GM21381 (cell line): ENCODE measurements around the gene RAB3C.

Source experiments
- ATAC-seq: cut with Tn5 transposase; IDR thresholded peaks from one replicate; pipeline ENCODE4 v1.9.1; 2021; ENCODE audit warnings: mild to moderate bottlenecking, moderate library complexity; ENCODE audit not compliant: unreplicated experiment

RAB3C gene

DNA sequence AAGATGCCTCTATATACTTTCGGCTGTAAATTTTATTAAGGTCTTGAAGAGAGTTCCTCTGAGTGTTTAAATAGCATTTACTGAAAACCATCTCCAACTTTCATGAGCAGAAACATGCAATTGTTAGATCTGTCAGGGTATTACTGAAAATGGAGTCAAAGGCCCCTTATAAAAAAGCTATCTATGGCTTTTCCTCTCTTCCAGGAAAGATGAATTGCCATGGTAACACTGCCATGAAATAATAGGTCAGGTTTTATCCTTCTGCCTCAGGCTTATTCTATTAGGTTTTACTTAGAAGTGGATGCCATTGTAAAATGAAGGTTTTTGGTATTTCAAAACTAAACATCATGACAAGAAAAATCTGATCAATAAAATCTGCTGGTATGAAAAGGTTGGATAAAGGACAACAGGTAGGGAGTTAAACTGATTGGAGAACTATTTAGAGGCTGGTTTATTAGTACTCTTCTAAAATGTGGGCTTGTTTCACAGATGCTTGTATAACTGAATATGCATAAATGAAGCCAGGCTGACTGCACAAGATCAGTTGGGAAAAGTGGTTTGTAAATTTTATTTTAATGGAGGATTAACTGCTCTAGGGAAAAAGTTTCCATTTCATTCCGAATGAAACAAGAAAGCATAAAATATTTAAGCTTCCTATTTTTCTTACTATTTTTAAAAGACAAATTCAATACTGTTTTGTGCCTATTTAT, 135.5 kb downstream of the RAB3C start:
- no peak for ATAC-seq

DNA sequence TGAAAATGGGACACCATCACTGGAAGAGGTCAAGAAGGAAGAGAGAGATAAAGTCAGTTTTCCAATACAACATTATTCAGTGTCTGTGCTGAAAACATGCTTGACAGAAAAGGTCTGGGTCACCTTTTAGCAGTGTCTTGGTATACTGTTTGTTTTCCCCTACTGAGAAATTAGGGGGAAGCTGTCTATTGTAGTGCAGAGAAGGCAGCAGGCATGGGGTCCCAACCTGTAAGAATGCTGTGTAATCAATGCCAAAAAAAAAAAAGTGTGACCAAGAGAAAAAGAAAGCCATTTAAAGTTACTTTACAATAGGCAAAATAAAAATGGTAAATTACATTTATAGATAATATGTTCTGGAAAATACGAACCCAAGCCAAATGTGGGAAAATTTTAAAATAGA, 139.3 kb downstream of the RAB3C start:
- ATAC-seq: no peak

DNA sequence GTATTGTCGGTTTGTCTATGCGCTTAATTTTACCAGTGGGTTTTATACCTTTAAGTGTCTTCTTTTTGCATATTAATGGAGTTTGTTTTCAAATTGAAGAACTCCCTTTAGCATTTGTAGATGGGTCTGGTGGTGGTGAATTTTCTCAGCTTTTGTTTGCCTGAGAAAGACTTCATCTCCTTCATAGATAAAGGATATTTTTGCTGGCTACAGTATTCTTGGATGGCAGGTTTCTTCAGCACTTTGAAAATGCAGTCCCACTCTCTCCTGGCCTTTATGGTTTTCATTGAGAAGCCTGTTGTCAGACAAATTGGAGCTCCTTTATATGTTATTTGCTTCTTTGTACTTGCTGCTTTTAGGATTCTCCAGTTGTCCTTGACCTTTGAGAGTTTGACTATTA, 142.1 kb downstream of the RAB3C start:
- ATAC-seq: no peak

DNA sequence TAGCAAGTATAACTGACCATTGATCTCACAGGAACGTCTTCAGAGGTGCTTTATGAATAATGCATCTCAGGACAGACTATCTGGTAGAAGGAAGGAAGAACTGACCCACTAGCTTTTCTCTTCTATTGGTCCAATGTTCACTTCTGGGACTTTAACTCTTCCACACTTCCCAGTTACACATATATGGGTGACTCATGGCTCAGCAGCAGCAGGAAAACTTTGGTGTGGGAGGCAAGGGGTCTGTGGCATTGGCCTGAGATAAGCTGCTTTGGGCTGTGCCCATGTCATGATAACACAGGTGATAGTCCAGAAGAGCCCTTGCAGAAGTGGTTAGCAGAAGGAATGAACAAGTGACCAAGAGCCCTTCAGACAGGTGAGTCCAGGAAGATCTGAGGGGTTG, 148.8 kb downstream of the RAB3C start:
- no peak for ATAC-seq

DNA sequence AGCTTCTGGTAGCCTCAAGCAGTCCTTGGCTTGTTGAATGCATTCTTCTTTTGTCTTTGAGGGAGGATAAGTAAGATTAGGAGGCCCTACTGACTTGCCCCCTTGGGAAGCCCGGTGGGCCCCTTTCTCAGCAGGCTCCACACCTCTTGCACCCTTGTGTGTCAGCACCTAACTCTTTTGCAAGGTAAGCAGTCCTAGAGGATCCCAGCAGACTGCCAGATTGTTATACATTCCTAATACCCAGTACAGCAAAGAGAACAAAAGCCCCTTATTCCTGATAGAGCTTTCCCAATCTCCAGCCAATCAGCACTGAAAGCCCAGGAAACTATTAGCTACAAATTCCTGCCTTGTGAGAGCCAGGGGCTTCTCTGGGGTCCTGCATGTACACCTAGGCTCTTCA, 152.8 kb downstream of the RAB3C start:
- ATAC-seq: no peak

DNA sequence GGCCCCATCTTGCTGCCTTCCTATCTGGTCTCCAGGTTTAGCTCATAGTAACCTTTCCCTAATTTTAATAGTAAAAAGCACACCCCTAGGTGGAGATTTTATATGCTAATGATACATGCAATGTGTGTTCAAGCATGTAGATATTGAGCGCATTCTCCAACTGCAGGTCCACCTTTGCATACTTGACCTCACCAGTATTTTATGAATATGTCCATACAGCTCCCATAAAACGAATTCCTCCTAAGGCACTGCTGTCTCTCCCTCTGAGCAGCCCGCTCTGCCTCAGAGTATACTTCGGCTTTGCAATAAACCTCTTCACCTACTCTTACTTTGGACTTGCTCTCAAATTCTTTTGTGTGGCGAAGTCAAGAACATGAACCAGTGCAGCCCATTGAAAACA, 153.3 kb downstream of the RAB3C start:
- no peak for ATAC-seq

DNA sequence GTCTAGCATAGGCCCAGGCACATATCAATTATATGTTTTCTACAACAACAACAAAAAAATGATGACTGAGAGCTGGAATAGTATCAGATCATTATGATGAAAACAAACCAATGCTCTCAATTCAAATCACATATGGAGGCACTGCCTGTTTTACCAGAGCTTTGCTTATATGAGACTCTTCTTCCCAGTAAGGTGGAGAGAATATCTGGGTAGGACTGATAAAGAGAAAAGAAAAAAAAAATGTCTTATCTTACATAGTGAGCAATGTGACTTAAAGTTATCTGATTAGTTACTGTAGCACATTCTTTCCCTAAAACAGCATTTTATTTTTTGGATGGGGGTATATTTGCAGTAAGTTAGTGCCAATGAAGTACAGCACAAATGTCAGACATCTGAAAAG, 154.8 kb downstream of the RAB3C start:
- ATAC-seq: no peak

DNA sequence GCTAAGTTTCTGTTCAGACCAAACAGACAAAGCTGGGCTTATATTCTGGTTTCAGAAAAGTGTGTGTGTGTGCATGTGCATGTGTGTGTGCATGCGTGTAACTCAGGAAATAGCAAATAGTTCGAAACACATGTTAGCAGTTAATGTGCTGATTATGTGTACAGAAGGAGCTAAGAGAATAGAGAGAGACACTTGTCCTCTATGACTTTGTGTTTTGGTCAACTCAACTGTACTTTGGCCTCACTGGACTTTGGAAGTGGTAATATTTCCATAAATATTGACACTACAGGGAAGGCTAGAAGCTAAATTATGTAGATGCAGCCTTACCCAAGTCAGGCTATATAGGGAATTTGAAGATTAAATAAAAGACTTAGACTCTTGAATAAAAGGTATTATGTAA, 155.5 kb downstream of the RAB3C start:
- ATAC-seq: no peak

DNA sequence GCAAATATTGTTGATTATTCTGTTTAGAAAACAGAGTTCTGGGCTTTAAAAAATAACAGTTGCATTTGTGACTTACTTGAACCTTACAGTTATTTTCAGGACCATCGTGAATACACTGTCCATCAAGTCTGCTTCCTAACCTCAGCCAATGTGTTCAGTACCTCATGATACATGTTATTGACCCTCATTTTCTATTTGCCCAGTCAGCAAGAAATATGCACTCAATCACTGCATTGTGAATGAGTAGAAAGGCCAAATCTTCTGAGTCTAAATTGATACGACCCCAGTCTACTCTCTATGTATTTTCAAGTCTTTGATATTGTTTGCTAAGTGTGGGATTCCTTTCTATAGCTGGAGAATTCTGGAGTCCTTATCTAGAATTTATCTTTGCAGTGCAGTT, 156.2 kb downstream of the RAB3C start:
- no peak for ATAC-seq

DNA sequence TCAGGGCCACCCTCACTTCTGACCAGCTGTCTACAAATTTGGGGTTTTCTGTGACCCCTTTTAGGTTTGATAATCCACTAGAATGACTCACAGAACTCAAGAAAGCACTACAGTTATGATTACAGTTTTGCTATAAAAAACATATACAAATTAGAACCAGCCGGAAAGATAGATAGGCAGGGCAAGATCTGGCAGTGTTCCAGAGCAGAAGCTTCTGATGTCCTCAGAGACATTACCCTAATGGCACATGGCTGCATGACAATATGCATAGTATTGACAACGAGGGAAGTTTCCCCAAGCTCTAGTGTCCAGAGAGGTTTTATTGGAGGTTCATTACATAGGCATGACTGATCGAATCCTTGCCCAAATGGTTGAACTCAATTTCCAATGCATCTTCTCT, 158.1 kb downstream of the RAB3C start:
- ATAC-seq: no peak

DNA sequence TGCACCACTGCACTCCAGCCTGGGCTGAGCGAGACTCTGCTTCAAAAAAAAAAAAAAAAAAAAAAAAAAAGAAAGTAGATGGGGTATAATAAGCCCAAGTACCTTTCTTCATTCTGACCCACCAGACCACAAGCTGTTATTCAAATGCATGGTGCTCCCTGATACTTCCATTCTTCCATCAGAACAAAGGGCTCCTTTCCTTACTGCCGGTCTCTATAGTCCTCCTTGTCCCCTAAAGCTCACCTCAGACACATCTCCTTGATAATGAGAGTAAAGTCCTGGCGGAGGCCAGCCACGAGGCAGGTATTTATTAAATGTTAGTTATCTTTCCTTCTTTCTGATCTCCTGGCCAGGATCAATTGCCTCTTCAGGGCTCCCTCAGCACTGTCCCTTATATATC, 162.5 kb downstream of the RAB3C start:
- no peak for ATAC-seq

DNA sequence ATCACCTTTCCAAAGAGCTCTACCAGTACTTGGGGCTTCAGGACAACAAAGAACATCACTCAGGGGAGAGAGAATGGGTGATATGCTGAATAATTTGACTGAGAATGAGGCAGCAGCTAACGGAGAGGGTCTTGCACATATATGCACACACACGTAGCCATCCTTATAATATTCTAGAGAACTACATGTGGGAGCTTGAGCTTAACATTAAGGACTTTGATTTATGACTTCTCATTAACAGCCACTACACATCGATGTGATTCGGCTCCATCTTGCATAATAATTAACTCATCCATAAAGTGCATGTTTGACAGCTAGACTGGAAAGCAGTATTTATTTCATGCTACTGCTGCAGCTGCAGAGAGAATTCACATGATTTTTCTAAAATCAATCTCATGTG, 163.4 kb downstream of the RAB3C start:
- ATAC-seq: no peak

DNA sequence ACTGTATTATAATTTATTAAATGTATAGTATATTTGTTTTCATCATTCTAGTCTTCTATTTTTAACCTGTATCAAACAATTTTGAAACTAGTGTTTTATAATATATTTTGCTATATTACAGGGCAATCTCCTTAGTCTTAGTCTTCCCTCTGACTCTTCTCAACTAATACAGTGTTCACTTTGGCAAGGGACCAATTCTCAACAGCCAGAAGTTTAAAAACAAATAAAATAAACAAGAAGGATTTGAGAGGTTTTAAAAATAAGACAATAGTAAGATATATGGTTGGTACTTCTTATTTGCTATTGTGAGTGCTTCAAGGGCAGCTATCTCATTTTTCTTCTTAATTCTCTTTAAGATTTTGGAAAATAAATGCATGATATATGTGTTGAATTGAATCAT, 167.2 kb downstream of the RAB3C start:
- ATAC-seq: no peak

DNA sequence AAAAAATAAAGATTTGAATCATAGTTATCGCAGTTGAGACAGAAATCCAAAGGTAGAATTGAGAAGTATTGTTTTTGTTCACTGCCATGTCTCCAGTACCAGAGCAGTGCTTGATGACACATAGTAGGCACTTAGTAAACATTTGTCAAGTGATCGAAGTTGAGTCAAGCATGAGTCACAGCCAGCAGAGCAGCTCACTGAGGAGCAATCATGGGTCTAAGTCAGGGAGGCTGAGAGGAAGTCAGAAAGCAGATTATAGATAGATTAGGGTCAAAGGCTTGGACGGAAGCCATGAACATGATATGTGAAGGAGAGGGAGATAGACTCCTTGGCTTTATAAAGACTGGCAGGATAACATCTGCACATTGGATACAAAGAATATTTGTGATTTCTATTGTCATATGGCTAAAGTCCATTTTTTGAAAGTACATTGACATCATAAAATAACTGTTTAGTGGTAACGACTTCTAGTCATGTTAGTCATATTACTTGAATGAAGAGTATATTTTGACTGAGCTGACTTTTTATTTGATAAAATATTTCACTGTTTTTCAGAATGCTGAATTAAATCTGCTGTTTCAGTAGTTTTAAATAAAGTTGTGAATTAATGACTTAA, 168.5 kb downstream of the RAB3C start:
- ATAC-seq: no peak

DNA sequence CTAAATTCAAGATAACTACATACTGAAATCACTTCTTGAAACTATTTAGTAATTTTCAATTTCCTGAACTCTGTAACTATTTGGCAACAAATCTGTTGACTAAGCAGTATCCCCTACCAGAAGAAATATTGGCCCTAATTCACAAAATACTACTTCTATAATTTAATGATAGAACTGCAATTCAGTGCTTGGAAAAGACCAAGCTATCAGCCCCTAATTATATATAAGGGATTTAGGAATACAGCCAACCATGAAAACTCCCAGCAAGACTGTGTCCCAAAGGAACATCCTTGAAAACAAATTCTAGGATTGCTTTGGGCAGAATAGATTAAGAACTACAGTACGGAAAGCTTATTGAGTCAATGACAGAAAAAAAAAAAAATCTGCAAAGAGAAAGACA, 169.2 kb downstream of the RAB3C start:
- ATAC-seq: no peak

DNA sequence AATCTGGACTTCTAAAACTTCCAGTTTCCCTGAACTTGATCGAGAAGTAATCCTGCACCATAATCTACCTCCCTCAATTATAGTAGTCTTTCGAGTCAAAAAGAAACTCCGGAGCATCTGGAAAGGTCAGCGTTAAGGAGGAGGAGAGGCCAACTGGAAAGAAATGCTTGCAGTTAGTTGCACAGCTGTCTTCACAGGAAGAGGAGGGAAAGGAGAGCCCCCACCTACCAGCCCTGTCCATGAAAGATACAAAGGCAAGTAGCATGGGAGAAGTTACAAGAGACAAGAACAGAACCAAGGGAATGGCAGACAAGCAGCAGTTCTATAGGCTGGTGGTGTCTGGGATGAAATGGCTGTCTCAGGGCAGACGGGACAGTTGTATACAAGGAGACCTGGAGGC, 170.6 kb downstream of the RAB3C start:
- ATAC-seq: no peak

DNA sequence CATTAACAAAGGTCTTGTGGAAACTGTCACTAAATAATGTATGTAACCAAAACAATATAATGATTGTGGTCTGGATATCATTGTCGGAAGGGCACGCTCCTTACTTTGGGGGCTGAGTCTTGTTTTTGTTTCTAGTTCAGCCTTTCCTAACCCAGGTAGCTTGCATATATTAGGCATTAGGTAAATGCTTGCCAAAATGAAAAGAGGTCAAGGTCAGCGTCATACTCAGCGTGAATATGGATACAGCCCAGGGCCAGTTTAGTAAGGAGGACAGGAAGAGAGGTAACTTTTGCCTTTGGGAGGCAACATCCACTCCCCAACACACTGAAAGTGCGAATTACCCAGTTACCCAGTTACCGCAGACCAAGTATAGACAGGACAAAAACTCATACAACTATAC, 171.4 kb downstream of the RAB3C start:
- ATAC-seq: no peak

DNA sequence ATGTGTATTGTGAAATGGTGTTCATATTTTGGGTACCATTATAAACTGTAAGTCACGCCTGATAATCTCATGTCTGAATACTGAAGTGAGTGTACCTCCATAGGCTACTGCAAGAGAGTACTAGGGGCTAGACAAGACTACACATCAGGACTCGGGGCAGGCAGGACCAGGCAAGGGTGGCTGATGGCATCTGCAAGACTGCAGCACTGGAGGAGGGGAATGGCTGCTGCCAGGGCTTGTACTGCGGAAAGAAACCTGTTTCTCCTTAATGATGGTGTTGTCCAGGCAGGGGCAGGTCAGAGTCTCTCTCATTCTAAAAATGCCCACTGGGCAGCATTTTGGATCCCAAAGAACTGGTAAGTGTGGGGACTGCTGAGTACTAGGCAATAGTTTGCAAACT, 172.5 kb downstream of the RAB3C start:
- no peak for ATAC-seq

DNA sequence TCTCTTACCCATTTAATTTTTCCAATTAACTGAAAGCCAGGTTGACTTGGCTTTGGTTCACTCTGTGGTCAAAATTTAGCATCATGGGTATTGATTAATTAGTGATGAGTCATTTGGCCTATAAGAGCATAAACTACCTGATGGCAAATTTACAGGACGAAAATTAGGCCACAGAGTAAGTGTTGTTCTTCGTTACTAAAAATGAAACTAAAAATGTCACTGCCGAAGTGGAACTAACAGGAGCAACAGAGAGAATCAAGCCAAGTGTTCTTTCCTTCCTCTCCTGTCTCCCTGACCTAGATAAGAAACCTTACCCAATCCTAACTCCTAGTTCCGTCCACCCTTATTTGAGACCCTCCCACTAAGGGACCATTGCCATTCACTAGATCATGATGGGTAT, 176.9 kb downstream of the RAB3C start:
- peak; percentile 92 for ATAC-seq

DNA sequence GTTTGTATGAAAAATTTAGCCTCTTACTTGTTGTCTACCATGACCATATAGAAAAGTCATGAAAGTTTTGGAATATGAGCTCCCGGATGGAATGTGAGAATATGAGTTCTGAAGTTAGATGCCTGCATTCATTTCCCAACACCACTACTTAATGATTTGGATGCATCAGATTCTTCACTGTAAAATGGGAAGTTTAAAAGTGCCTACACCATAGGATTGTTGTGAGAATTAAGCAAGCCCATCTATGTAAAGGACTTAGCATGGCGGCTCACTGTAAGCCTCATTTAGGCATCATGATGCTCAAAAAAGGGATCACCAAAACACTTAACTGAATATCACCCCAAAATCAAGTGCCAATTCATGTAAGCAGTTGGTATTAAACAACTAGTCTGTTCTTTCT, 177.3 kb downstream of the RAB3C start:
- no peak for ATAC-seq

DNA sequence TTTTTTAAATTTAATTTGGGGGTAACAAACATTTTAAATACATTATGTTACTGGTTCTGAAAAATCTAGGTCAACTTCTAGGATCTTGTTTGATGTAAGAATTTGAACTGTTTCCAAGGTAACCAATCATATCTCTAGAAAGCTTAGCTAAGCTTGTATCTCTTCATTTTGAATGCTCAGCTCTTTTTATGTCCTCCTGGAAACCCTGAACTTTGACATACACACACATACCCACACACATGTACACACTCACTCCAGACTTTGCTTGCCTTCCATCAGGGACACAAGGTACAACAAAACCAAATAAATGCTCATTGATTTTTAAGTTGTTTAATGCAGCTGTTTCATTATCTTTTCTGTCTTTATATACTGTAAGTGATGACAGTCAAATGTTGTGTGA, 178.5 kb downstream of the RAB3C start:
- no peak for ATAC-seq

DNA sequence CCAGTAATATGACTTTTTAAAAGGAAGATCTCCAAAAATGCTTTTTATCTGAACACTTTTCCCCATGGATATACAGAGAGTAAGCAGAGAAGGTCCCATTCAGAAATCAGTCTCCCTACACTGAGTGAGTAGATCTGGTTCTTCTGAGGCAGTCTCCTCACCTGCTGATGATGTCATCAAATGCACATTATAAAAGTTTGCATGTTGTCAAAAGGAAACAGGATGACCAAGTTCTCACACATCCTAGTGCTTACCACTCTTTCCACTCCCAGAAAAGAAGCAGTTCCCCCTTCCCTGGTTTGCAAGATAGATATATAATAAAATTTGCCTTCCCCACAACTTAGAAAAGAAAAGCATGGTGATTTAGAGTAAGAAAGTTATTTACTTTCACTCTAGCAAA, 180.5 kb downstream of the RAB3C start:
- ATAC-seq: no peak

DNA sequence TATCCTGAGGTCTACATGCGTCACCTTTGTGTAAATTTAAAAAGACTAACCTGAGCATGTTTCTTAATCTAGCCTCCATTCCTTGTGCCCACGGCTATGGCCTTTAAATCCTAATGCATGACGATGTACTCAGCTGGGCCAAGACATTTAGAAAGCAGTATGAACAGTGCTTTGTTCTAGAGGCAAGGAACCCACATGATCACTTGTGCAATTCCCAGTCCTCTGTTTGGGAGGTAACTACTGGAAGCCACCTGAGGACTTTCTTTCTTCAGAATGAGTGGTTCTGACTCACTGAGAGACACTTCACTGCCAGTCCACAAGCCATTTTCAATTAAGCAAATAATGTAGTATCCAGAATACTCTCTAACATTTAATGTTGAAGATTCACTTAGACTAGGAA, 181.3 kb downstream of the RAB3C start:
- ATAC-seq: no peak
